GM21825 (cell line): ENCODE results near the gene LRRC14B.
"Not testable (repeated sequence)": the region's sequence is repeated elsewhere in the genome, so short reads cannot be mapped to it uniquely, and the experiment has no call there.

ENCODE experiments used
- ATAC-seq: cut with Tn5 transposase; IDR thresholded peaks from one replicate; pipeline ENCODE4 v1.9.1; 2021; ENCODE audit warnings: mild to moderate bottlenecking, moderate library complexity; ENCODE audit not compliant: unreplicated experiment

Gene LRRC14B

DNA sequence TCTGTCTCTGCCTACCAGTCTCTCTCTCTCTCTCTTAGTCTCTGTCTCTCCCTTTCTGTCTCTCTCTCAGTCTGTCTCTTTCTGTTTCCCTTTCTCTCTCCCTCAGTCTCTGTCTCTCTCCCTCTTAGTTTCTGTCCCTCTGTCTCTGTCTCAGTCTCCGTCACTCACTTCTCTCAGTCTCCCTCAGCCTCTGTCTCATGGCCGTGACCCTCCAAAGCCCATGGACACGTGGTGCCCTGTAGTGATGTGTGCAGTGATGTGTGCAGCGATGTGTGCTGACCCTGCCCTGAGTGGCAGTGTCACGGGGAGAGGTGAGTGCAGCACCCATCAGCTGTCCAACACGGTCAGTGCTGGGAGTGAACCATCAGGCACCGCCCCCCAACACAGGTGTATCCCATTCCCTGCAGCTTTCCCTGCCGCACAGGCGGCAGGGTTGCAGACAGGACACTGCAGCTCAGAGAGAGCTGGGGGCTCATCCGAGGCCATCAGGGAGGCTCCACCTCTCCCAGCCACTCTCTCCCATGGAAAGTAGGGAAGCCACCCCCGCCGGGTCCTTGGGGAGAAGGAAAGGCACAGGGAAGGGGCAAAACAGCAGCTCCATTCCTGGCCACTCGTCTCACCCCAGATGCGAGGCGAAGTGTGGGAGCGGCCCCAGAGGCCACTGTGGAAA, 794 bp upstream of the LRRC14B start:
- ATAC-seq, result no peak

DNA sequence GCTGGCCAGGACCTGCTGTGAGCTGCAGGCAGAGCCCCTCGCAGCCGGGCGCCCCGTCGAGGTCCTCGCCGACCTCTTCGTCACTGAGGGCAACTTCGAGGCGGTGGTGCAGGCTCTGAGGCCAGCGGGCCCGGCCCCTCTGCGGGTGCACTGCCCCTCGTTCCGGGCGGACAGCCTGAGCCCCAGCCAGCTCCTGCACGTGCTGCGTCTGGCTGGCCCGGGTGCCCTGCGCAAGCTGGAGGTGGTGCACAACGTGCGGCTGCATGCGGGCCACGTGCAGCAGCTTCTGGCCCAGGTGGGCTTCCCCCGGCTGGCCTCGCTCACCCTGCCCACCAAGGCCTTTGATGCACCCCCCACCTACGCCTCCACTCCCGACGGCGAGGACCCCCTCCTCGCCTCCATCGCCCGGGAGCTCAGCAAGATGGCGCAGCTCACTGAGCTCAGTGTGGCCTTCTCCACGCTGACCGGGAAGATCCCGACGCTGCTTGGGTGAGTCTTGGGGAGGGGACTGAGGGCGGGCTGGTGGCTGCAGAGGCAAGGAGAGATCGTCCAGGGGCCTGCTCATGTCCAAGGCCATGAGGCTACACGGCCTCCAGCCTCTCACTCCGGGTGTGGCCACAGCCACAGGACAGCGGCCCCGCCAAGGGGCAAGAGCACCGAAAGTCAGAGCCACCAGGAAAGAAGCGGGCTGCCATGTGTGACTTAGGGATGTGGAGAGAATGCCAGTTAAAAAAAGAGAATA, 825 bp downstream of the LRRC14B start:
- no peak for ATAC-seq

GRCh38 chr5:192691-192969, 1.3 kb downstream of the LRRC14B start:
- ATAC-seq, result no peak

- ATAC-seq, result no peak
Measured at GRCh38 chr5:192970-193831, 1.9 kb downstream of the LRRC14B start.

GRCh38 chr5:194102-194501, 2.8 kb downstream of the LRRC14B start:
- ATAC-seq, result no peak

DNA sequence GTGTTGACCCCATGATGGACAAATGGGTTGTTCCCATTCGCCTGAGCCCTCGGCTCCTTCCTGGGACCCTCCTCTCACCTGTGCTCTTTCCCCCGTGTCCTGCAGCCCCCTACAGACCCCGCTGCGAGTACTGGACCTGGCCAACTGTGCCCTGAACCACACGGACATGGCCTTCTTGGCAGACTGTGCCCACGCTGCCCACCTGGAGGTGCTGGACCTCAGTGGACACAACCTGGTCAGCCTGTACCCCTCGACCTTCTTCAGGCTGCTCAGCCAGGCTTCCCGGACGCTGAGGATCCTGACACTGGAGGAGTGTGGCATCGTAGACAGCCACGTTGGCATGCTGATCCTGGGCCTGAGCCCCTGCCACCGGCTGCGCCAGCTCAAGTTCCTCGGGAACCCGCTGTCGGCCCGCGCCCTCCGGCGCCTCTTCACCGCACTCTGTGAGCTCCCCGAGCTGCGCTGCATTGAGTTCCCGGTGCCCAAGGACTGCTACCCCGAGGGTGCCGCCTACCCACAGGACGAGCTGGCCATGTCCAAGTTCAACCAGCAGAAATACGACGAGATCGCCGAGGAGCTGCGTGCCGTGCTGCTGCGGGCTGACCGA, 3.4 kb downstream of the LRRC14B start:
- no peak for ATAC-seq

DNA sequence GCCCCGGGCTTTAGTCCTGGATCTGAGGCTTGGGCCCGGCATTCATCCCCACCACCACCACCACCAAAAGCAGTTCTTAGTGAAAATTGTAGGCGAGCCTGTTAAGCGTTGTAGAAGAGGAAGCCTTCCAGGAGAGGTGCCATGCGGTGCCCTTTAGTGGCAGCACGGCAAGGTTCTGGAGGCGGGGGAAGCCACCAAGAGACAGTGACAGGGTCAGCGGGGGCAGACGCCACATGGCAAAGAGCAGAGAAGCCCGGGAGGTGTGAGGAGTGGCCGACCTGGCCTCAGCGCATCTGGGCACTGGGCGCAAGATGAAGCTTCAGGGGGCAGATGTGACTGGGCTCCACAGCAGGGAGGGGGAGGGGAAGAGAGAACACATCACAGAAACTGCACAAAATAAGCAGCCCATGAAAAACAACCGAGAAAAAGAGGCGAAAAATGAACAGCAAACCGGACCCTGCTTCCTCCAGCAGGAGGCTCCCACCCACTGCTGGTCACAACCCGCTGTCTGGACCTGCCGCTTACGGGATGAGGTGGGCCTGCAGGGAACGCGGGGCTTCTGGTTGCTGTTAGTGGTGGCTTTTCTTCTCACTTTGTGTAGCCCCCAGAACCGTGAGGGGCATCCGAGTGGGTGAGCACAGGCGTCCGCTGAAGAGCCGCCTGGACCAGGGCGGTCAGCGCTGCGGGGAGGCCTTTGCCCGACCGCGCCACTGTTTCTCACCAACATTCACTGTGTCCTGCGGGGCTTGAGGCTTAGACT, 4.3 kb downstream of the LRRC14B start:
- no peak for ATAC-seq

GRCh38 chr5:196350-196749, 5.1 kb downstream of the LRRC14B start:
- no peak for ATAC-seq

GRCh38 chr5:197031-197430, 5.7 kb downstream of the LRRC14B start:
- ATAC-seq, result not testable (repeated sequence)

- ATAC-seq, result no peak
Measured at GRCh38 chr5:197892-198489, 6.7 kb downstream of the LRRC14B start.

DNA sequence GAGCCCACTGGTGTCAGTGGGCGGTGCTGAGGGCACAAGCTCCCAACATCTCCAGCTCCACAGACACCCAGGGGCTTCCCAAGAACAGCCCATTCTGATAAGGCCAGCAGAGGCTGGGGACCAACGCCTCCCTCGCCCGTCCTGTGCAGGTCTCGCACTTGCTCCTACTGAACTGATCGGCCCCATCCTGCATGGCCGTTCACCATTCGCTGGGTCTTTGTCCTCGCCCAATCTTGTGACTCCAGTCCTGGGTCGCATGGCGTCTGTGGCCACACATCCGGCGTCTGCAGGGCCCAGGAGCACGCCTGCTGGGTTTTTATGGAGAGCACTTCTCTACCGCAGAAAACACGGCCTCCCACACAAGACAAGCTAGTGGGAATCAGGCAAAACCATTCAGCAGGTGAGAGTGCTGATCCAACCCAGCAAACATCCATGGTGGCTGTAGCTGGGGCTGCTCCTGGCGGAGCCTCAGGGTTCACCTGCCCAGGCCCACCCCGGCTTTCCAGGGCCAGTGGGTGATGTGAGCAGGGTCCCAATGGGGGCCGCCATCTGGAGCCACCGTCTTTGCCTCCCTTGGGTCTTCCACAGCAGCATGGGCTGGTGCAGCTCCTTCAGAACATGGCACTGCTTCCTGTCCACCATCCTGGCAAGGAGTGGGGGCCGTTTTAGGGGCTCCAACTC, 7.4 kb downstream of the LRRC14B start:
- ATAC-seq, result no peak

DNA sequence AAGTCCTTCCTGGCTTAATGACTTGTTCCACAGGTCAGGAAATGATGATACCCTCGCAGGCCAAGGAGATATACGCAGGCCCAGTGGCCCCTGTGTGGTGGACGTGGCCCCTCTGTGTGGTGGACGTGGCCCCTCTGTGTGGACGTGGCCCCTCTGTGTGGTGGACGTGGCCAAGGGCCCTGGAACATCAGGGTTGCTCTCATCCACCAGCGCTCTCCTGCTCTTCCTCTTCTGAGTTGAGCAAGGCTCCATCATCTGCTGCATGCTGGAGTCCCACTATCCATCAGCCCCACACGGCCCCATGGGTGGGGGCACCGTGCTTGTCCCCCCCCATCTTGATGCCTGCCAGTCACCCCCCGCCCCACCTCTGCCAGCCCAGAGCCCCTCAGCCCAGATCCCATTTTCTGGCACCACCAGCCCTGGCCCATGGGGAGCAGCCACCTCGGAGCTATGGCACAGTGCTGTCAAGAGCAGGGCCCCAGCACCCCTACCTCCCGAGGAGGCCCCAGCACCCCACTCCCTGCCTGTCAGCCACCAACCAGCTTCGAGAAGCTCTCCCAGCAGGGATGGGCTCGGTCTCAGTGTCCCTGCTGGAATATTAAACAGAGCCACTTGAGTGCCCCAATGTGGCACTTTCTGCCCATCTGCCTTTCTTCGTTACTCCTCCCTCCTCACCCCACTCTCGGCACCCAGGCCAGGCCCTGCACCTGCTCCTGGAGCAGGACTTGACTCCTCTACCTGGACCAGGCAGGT, 8.1 kb downstream of the LRRC14B start:
- ATAC-seq, result no peak

- ATAC-seq, result no peak
Measured at GRCh38 chr5:199950-200645, 8.8 kb downstream of the LRRC14B start.

GRCh38 chr5:200985-201384, 9.7 kb downstream of the LRRC14B start:
- no peak for ATAC-seq

- no peak for ATAC-seq
Measured at GRCh38 chr5:201672-202071, 10.4 kb downstream of the LRRC14B start.

- ATAC-seq, result no peak
Measured at GRCh38 chr5:203246-203930, 12.1 kb downstream of the LRRC14B start.

DNA sequence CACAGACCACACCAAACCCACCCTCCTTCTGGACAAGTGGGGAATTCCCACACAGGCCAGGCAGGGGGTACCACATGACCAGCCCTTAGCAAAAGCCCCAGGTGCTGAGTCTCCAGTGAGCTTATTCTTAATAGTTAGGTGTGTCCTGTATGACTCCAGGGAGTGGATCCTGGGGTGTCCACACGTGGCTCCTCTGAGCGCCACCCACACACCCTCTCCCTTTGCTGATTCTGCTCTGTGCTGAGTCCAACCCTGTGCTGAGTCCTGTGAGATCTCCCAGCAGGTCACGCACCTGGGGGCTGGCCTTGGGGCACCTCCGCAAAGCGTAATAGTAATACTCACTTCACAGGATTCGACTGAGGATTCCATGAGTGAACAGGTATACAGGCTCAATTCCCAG, 12.7 kb downstream of the LRRC14B start:
- ATAC-seq, result no peak

- no peak for ATAC-seq
Measured at GRCh38 chr5:204462-204861, 13.2 kb downstream of the LRRC14B start.
